K562 (cell line): ENCODE results near the gene MIDN. TPM values are rescaled to one million over a fixed set of nuclear protein-coding genes. Genes with fewer than 3 reads are reported as not detected.
A peak's percentile ranks its signal among the peaks of the same experiment; 100 is the strongest.

Experiments used
- ARNT ChIP-seq, 2 experiments: fragments of 450-650 bp; IDR thresholded peaks; 2 replicates each; pipeline ENCODE4 v1.6.1; 2016; ENCODE audit warnings: mild to moderate bottlenecking in 1 of 2
- CEBPG ChIP-seq, 3 experiments: fragments of 200-800 bp in 1 of 3; sonication (Bioruptor generic) in 1 of 3; sonication (generic) in 1 of 3; formaldehyde crosslinking in 1 of 3; IDR thresholded peaks in 2 of 3; conservative IDR thresholded peaks in 1 of 3; 2 replicates each; pipeline versions ENCODE4 v1.6.1 to v1.8.0; 2016 to 2022; ENCODE audit warnings: missing compliant biosample characterization in 2 of 3, missing genetic modification characterization in 2 of 3, mild to moderate bottlenecking in 1 of 3, missing genetic modification reagents in 1 of 3
- FOXJ2 ChIP-seq: fragments of 200-800 bp; sonication (Bioruptor generic); IDR thresholded peaks from 2 replicates; pipeline ENCODE4 v1.6.1; 2016; ENCODE audit warnings: missing genetic modification characterization, missing compliant biosample characterization
- GABPB2 ChIP-seq: fragments of 250-450 bp; sonication (Bioruptor Pico); conservative IDR thresholded peaks from 2 replicates; pipeline ENCODE4 v1.5.1; 2021; ENCODE audit warnings: mild to moderate bottlenecking
- GATA2 ChIP-seq: sonication (generic); formaldehyde crosslinking; IDR thresholded peaks from 2 replicates; pipeline ENCODE4 v1.4.0; 2020; ENCODE audit warnings: mild to moderate bottlenecking, missing genetic modification reagents
- GTF2F1 ChIP-seq: IDR thresholded peaks from 2 replicates; pipeline ENCODE4 v1.6.1; 2011; ENCODE audit warnings: low read depth, low read length, improper control_type of control experiment
- HNRNPL ChIP-seq: fragments of 200-400 bp; formaldehyde crosslinking; IDR thresholded peaks from 2 replicates; pipeline ENCODE4 v1.6.1; 2017; ENCODE audit warnings: low read depth, mild to moderate bottlenecking, low read length
- LEF1 ChIP-seq: fragments of 450-650 bp; IDR thresholded peaks from 2 replicates; pipeline ENCODE4 v1.6.1; 2016; ENCODE audit warnings: mild to moderate bottlenecking
- PHF21A ChIP-seq: fragments of 450-650 bp; IDR thresholded peaks from 2 replicates; pipeline ENCODE4 v1.6.1; 2017; ENCODE audit warnings: low read depth, borderline replicate concordance
- POLR2AphosphoS5 ChIP-seq: IDR thresholded peaks from 2 replicates; pipeline ENCODE4 v1.6.1; 2011; ENCODE audit warnings: mild to moderate bottlenecking, low read depth, low read length, moderate library complexity; ENCODE audit not compliant: control insufficient read depth, insufficient read depth
- PRPF4 ChIP-seq: fragments of 200-400 bp; formaldehyde crosslinking; IDR thresholded peaks from one replicate; pipeline ENCODE4 v1.6.1; 2017; ENCODE audit warnings: low read length, low read depth, mild to moderate bottlenecking; ENCODE audit not compliant: insufficient read depth, poor library complexity, severe bottlenecking
- PURB ChIP-seq: sonication (generic); formaldehyde crosslinking; IDR thresholded peaks from 2 replicates; pipeline ENCODE4 v1.9.0; 2021; ENCODE audit warnings: low read depth, mild to moderate bottlenecking, missing genetic modification reagents
- RAD21 ChIP-seq, 2 experiments: fragments of 250-450 bp in 1 of 2; fragments of 450-650 bp in 1 of 2; sonication (Bioruptor Pico) in 1 of 2; formaldehyde crosslinking in 1 of 2; IDR thresholded peaks in 1 of 2; conservative IDR thresholded peaks in 1 of 2; 2 replicates each; pipeline versions ENCODE4 v1.4.0 to v1.8.0; 2020 to 2022; ENCODE audit warnings: mild to moderate bottlenecking in 2 of 2, moderate library complexity in 1 of 2
- SMC3 ChIP-seq: conservative IDR thresholded peaks from 2 replicates; pipeline ENCODE4 v1.6.1; 2011; ENCODE audit warnings: low read depth, low read length, improper control_type of control experiment; ENCODE audit not compliant: insufficient read depth
- SNAPC5 ChIP-seq: fragments of 250-450 bp; sonication (Bioruptor Pico); IDR thresholded peaks from 2 replicates; pipeline ENCODE4 v1.8.0; 2021; ENCODE audit warnings: moderate library complexity, mild to moderate bottlenecking, inconsistent platforms
- TEAD2 ChIP-seq: fragments of 450-650 bp; IDR thresholded peaks from 2 replicates; pipeline ENCODE4 v1.6.1; 2016; ENCODE audit warnings: missing genetic modification characterization, control low read depth, missing compliant biosample characterization
- ZBTB8A ChIP-seq: fragments of 450-650 bp; IDR thresholded peaks from 2 replicates; pipeline ENCODE4 v1.6.1; 2018; ENCODE audit warnings: mild to moderate bottlenecking, moderate library complexity; ENCODE audit not compliant: partially characterized antibody
- ZFP91 ChIP-seq: sonication (generic); formaldehyde crosslinking; IDR thresholded peaks from 2 replicates; pipeline ENCODE4 v1.8.0; 2022; ENCODE audit warnings: mild to moderate bottlenecking, missing genetic modification reagents
- ZNF134 ChIP-seq: fragments of 250-450 bp; sonication (Bioruptor Pico); conservative IDR thresholded peaks from 2 replicates; pipeline ENCODE4 v1.4.0; 2020
- ZNF263 ChIP-seq: sonication (generic); formaldehyde crosslinking; IDR thresholded peaks from 2 replicates; pipeline ENCODE4 v1.8.0; 2022; ENCODE audit warnings: mild to moderate bottlenecking, missing genetic modification reagents, borderline replicate concordance
- ZNF780A ChIP-seq: fragments of 250-450 bp; sonication (Bioruptor Pico); IDR thresholded peaks from 2 replicates; pipeline ENCODE4 v1.5.0; 2021; ENCODE audit warnings: mild to moderate bottlenecking
- polyA plus RNA-seq, 8 experiments: library from polyadenylated mRNA; depleted of rRNA in 4 of 8; stranded (reverse) in 5 of 8; unstranded in 3 of 8; fragments of >200 nt; fragmentation: Nextera tagmentation in 2 of 8; fragmentation: Illumina TruSeq in 1 of 8; extraction: Ambion mirVana in 2 of 8; extraction: Trizol in 1 of 8; gene quantifications; 2 replicates each; pipeline versions ENCODE4 v1.2.1 to v1.2.3, GENCODE V29; 2011 to 2014; ENCODE audit warnings: inconsistent platforms in 1 of 8, missing spikeins in 1 of 8
- total RNA-seq, 7 experiments: library from RNA; depleted of rRNA in 6 of 7; stranded (reverse); fragments of >200 nt in 6 of 7; fragmentation: Illumina TruSeq in 2 of 7; extraction: Trizol in 2 of 7; gene quantifications; 2 replicates each; pipeline versions ENCODE4 v1.2.1 to v1.2.3, GENCODE V29; 2011 to 2021; ENCODE audit warnings: low replicate concordance in 1 of 7
- TF ChIP-seq, protein P1 (sequence below): fragments of 200-800 bp; sonication (Bioruptor generic); IDR thresholded peaks from 2 replicates; pipeline ENCODE4 v1.6.1; 2016; ENCODE audit warnings: missing genetic modification characterization, missing compliant biosample characterization

MIDN gene
- total and polyA plus RNA-seq, 9 of the 15 experiments (the other 6 are each of a cell fraction or from before 2014, with no cell fraction given), result 0.17 to 120 (median 10.1) TPM

DNA sequence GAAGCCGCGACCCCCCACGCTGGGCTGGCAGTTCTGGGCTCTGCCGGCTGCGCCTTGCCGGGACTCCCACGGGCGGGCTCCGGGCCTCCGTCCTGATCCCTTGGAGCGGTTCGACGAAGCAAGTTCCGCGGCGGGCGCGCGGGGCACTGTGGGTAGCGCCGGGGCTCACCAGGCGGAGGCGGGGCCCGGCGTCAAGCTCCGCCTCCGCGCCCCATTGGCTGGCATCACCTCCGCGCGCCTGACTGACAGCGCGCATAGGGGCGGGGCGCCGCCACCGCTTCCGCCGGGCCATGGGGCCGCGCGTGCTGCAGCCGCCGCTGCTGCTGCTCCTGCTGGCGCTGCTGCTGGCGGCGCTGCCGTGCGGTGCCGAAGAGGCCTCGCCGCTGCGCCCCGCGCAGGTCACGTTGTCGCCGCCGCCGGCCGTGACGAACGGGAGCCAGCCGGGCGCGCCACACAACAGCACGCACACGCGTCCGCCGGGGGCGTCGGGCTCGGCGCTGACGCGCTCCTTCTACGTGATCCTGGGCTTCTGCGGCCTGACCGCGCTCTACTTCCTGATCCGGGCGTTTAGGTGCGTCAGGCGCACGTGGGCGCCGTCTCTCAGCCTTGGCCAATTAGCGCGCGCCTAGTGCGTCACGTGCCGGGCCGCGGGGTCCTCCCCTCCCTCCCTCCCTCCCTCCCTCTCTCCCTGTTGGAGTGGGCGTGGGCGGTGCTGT, 27.0 kb downstream of the MIDN start, which contains the start of gene FAM174C (continued):
- TF ChIP-seq RAD21 (CRISPR knock-in tag; conservative IDR thresholded peaks at IDR 0.05 in 1 of 2, IDR thresholded peaks at IDR 0.05 in 1 of 2) (no peak), PRPF4 (peak; percentile 83), POLR2AphosphoS5 (peak; percentile 81), ZBTB8A (no peak), LEF1 (no peak), PHF21A (no peak), CEBPG (CRISPR knock-in tag; IDR thresholded peaks at IDR 0.05) (no peak), CEBPG (tag; conservative IDR thresholded peaks at IDR 0.05 in 1 of 2, IDR thresholded peaks at IDR 0.05 in 1 of 2) (no peak), ZNF263 (CRISPR knock-in tag) (peak; percentile 1; the same call in 1 of the 2 replicates), HNRNPL (no peak), GABPB2 (no peak), ZNF134 (no peak), ZFP91 (CRISPR knock-in tag) (no peak), PURB (CRISPR knock-in tag) (no peak), ARNT (IDR thresholded peaks at IDR 0.05) (no peak), SNAPC5 (CRISPR knock-in tag) (no peak), GATA2 (no peak), TEAD2 (tag) (no peak), GTF2F1 (no peak), SMC3 (no peak), FOXJ2 (tag) (no peak), ZNF780A (no peak)
- TF ChIP-seq, protein P1, sequence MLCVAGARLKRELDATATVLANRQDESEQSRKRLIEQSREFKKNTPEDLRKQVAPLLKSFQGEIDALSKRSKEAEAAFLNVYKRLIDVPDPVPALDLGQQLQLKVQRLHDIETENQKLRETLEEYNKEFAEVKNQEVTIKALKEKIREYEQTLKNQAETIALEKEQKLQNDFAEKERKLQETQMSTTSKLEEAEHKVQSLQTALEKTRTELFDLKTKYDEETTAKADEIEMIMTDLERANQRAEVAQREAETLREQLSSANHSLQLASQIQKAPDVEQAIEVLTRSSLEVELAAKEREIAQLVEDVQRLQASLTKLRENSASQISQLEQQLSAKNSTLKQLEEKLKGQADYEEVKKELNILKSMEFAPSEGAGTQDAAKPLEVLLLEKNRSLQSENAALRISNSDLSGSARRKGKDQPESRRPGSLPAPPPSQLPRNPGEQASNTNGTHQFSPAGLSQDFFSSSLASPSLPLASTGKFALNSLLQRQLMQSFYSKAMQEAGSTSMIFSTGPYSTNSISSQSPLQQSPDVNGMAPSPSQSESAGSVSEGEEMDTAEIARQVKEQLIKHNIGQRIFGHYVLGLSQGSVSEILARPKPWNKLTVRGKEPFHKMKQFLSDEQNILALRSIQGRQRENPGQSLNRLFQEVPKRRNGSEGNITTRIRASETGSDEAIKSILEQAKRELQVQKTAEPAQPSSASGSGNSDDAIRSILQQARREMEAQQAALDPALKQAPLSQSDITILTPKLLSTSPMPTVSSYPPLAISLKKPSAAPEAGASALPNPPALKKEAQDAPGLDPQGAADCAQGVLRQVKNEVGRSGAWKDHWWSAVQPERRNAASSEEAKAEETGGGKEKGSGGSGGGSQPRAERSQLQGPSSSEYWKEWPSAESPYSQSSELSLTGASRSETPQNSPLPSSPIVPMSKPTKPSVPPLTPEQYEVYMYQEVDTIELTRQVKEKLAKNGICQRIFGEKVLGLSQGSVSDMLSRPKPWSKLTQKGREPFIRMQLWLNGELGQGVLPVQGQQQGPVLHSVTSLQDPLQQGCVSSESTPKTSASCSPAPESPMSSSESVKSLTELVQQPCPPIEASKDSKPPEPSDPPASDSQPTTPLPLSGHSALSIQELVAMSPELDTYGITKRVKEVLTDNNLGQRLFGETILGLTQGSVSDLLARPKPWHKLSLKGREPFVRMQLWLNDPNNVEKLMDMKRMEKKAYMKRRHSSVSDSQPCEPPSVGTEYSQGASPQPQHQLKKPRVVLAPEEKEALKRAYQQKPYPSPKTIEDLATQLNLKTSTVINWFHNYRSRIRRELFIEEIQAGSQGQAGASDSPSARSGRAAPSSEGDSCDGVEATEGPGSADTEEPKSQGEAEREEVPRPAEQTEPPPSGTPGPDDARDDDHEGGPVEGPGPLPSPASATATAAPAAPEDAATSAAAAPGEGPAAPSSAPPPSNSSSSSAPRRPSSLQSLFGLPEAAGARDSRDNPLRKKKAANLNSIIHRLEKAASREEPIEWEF (CRISPR knock-in tag), result no peak
